HEK293 (cell line): ENCODE results near the gene SPTLC3.

Experiments
- CTCF ChIA-PET: fragments of 350-600 bp; formaldehyde crosslinking; extraction: SDS; loops from one replicate; lab custom pipeline; 2021; ENCODE audit warnings: antibody characterized with exemption; lab: Yijun Ruan, JAX
- POLR2A ChIA-PET: fragments of 300-600 bp; formaldehyde crosslinking; extraction: SDS; loops from one replicate; lab custom pipeline; 2020; ENCODE audit warnings: antibody characterized with exemption, inconsistent platforms; lab: Yijun Ruan, JAX
- H3K27ac ChIP-seq: fragments of 200-500 bp; sonication (Bioruptor generic); 2 replicates; pipeline ENCODE4 v1.5.1; 2014; ENCODE audit warnings: low read depth, low read length, control low read depth, inconsistent platforms; ENCODE audit errors: extremely low read depth
- H3K36me3 ChIP-seq, 2 experiments: fragments of 200-500 bp in 1 of 2; sonication (Bioruptor generic) in 1 of 2; 1 replicate in 1 of 2; 2 replicates in 1 of 2; pipeline ENCODE4 v1.5.1; 2014 to 2017; ENCODE audit warnings: inconsistent platforms in 2 of 2, low read length in 2 of 2; ENCODE audit not compliant: control insufficient read depth in 2 of 2, insufficient read depth in 1 of 2
- H3K4me1 ChIP-seq: fragments of 200-500 bp; sonication (Bioruptor generic); 2 replicates; pipeline ENCODE4 v1.5.1; 2014; ENCODE audit warnings: mild to moderate bottlenecking, low read length, inconsistent platforms; ENCODE audit not compliant: control insufficient read depth, insufficient read depth
- H3K4me3 ChIP-seq: 2 replicates; pipeline ENCODE4 v1.5.1; 2011; ENCODE audit warnings: low read depth, mild to moderate bottlenecking, control low read depth, low read length, moderate library complexity
- H3K9me3 ChIP-seq: fragments of 200-500 bp; sonication (Bioruptor generic); 2 replicates; pipeline ENCODE4 v1.5.1; 2014; ENCODE audit warnings: low read depth, low read length, inconsistent platforms; ENCODE audit not compliant: control insufficient read depth, insufficient read depth
- HOXA7 ChIP-seq: sonication (generic); formaldehyde crosslinking; IDR thresholded peaks from 2 replicates; pipeline ENCODE4 v1.8.1; 2022; ENCODE audit warnings: missing genetic modification reagents, borderline replicate concordance
- HOXD13 ChIP-seq: sonication (generic); formaldehyde crosslinking; IDR thresholded peaks from 2 replicates; pipeline ENCODE4 v1.8.0; 2022; ENCODE audit warnings: missing genetic modification reagents, borderline replicate concordance
- KLF17 ChIP-seq: fragments of 450-650 bp; formaldehyde crosslinking; IDR thresholded peaks from 2 replicates; pipeline ENCODE4 v1.5.1; 2016; ENCODE audit warnings: missing biosample characterization, missing genetic modification characterization
- PRDM10 ChIP-seq: fragments of 450-650 bp; formaldehyde crosslinking; IDR thresholded peaks from 2 replicates; pipeline ENCODE4 v1.5.1; 2016; ENCODE audit warnings: missing biosample characterization, missing genetic modification characterization
- ZBTB21 ChIP-seq: fragments of 450-650 bp; formaldehyde crosslinking; IDR thresholded peaks from 2 replicates; pipeline ENCODE4 v1.5.1; 2017; ENCODE audit warnings: missing biosample characterization, missing genetic modification characterization
- ZBTB8A ChIP-seq: fragments of 450-650 bp; formaldehyde crosslinking; IDR thresholded peaks from 2 replicates; pipeline ENCODE4 v1.5.1; 2016; ENCODE audit warnings: missing biosample characterization, missing genetic modification characterization
- ZIC2 ChIP-seq: fragments of 450-650 bp; formaldehyde crosslinking; IDR thresholded peaks from 2 replicates; pipeline ENCODE4 v1.5.1; 2016; ENCODE audit warnings: missing biosample characterization, missing genetic modification characterization
- ZNF140 ChIP-seq: fragments of 450-650 bp; formaldehyde crosslinking; IDR thresholded peaks from 2 replicates; pipeline ENCODE4 v1.5.1; 2016; ENCODE audit warnings: missing biosample characterization, missing genetic modification characterization
- ZNF169 ChIP-seq: fragments of 450-650 bp; formaldehyde crosslinking; IDR thresholded peaks from 2 replicates; pipeline ENCODE4 v1.5.1; 2016; ENCODE audit warnings: missing biosample characterization, missing genetic modification characterization
- ZNF19 ChIP-seq: fragments of 450-650 bp; formaldehyde crosslinking; IDR thresholded peaks from 2 replicates; pipeline ENCODE4; 2016; ENCODE audit warnings: missing biosample characterization, missing genetic modification characterization, low read depth
- ZNF23 ChIP-seq: fragments of 450-650 bp; formaldehyde crosslinking; IDR thresholded peaks from 2 replicates; pipeline ENCODE4 v1.5.1; 2016; ENCODE audit warnings: missing biosample characterization, missing genetic modification characterization, borderline replicate concordance
- ZNF416 ChIP-seq: fragments of 450-650 bp; formaldehyde crosslinking; IDR thresholded peaks from 2 replicates; pipeline ENCODE4 v1.5.1; 2016; ENCODE audit warnings: missing biosample characterization, missing genetic modification characterization
- ZNF433 ChIP-seq: fragments of 450-650 bp; formaldehyde crosslinking; IDR thresholded peaks from 2 replicates; pipeline ENCODE4 v1.5.1; 2016; ENCODE audit warnings: missing biosample characterization, missing genetic modification characterization, low read depth
- ZNF48 ChIP-seq: fragments of 450-650 bp; formaldehyde crosslinking; IDR thresholded peaks from 2 replicates; pipeline ENCODE4 v1.5.1; 2016; ENCODE audit warnings: missing biosample characterization, missing genetic modification characterization
- ZNF560 ChIP-seq: fragments of 450-650 bp; formaldehyde crosslinking; IDR thresholded peaks from 2 replicates; pipeline ENCODE4 v1.5.1; 2017; ENCODE audit warnings: missing biosample characterization, missing genetic modification characterization, borderline replicate concordance
- ZNF580 ChIP-seq: fragments of 450-650 bp; formaldehyde crosslinking; IDR thresholded peaks from 2 replicates; pipeline ENCODE4 v1.5.1; 2016; ENCODE audit warnings: missing biosample characterization, missing genetic modification characterization
- ZNF585B ChIP-seq: fragments of 450-650 bp; formaldehyde crosslinking; IDR thresholded peaks from 2 replicates; pipeline ENCODE4 v1.5.1; 2016; ENCODE audit warnings: missing biosample characterization, missing genetic modification characterization
- ZNF626 ChIP-seq: fragments of 450-650 bp; sonication (Bioruptor Pico); formaldehyde crosslinking; IDR thresholded peaks from 2 replicates; pipeline ENCODE4 v1.5.1; 2018; ENCODE audit warnings: missing biosample characterization, missing genetic modification characterization, inconsistent platforms

Gene SPTLC3

GRCh38 chr20:13128173-13128572, 119.4 kb downstream of the SPTLC3 start (continued):
- TF ChIP-seq KLF17 = no peak

- ChIA-PET CTCF (interaction anchor here (1.0 kb wide), 1 partner anchor 417 kb away, joined by 3 read pairs; no protein-coding TSS in a partner anchor), POLR2A (no interaction called here)
- H3K4me1 ChIP-seq = no peaks in the 10 kb centered on the region
- no peak overlapping the region for H3K4me3 ChIP-seq
- H3K9me3 ChIP-seq = no peaks in the 10 kb centered on the region
- H3K36me3 ChIP-seq = no peaks in the 10 kb centered on the region
- no peak overlapping the region for H3K27ac ChIP-seq
- TF ChIP-seq ZNF48 (tag by site-specific recombination) = no peak
- no peak for TF ChIP-seq ZIC2 (tag by site-specific recombination)
- TF ChIP-seq ZNF560 (tag by site-specific recombination) = no peak
- no peak for TF ChIP-seq HOXD13 (CRISPR knock-in tag)
- no peak for TF ChIP-seq ZNF140 (tag by site-specific recombination)
- TF ChIP-seq ZBTB21 (tag by site-specific recombination) = no peak
- TF ChIP-seq ZNF580 = no peak
- no peak for TF ChIP-seq ZNF433 (tag by site-specific recombination)
Observed at GRCh38 chr20:13130061-13130706, 121.4 kb downstream of the SPTLC3 start.

- H3K36me3 ChIP-seq = no peaks in the 10 kb centered on the region
- POLR2A ChIA-PET = no interaction called here
- no peak for TF ChIP-seq ZNF169 (tag by site-specific recombination)
- no peak for TF ChIP-seq PRDM10
- TF ChIP-seq ZNF585B = no peak
- no peak for TF ChIP-seq ZNF19 (tag by site-specific recombination)
- no peak for TF ChIP-seq ZNF626 (tag by site-specific recombination)
- TF ChIP-seq ZNF23 (tag by site-specific recombination) = no peak
- TF ChIP-seq ZNF416 (tag by site-specific recombination) = no peak
- TF ChIP-seq HOXA7 (CRISPR knock-in tag) = no peak
- no peak for TF ChIP-seq ZBTB8A (tag by site-specific recombination)
- no peak overlapping the region for H3K27ac ChIP-seq
- H3K4me1 ChIP-seq = no peaks in the 10 kb centered on the region
- CTCF ChIA-PET = no interaction called here
- no peaks in the 10 kb centered on the region for H3K9me3 ChIP-seq
- H3K4me3 ChIP-seq = no peak overlapping the region
Observed at GRCh38 chr20:13130707-13131103, 121.9 kb downstream of the SPTLC3 start.
